Neuronal stem cell (in vitro differentiated cells): ENCODE measurements around the gene LCK.

ENCODE experiments used
- DNase-seq: peaks from one replicate; pipeline ENCODE4 v3.0.0-alpha.2; 2013; ENCODE audit warnings: low spot score
- H2AFZ ChIP-seq: one replicate; pipeline ENCODE4 v1.6.1; 2013; ENCODE audit warnings: mild to moderate bottlenecking, low read length, inconsistent platforms
- H2AK5ac ChIP-seq: 2 replicates; pipeline ENCODE4 v1.6.1; 2013; ENCODE audit warnings: low read depth, mild to moderate bottlenecking, inconsistent platforms, low read length, moderate library complexity, mixed read lengths
- H2BK120ac ChIP-seq: 2 replicates; pipeline ENCODE4 v1.6.1; 2013; ENCODE audit warnings: low read depth, mild to moderate bottlenecking, inconsistent platforms, low read length, moderate library complexity, mixed read lengths
- H2BK12ac ChIP-seq: one replicate; pipeline ENCODE4 v1.6.1; 2013; ENCODE audit warnings: low read length, inconsistent platforms
- H2BK15ac ChIP-seq: 2 replicates; pipeline ENCODE4 v1.6.1; 2013; ENCODE audit warnings: mild to moderate bottlenecking, low read length, inconsistent platforms, mixed read lengths
- H2BK5ac ChIP-seq: one replicate; pipeline ENCODE4 v1.6.1; 2013; ENCODE audit warnings: inconsistent platforms, mild to moderate bottlenecking, low read length, moderate library complexity
- H3K14ac ChIP-seq: one replicate; pipeline ENCODE4 v1.6.1; 2013; ENCODE audit warnings: low read length, inconsistent platforms
- H3K18ac ChIP-seq: 2 replicates; pipeline ENCODE4 v1.6.1; 2013; ENCODE audit warnings: low read length, inconsistent platforms
- H3K23ac ChIP-seq: 2 replicates; pipeline ENCODE4 v1.6.1; 2013; ENCODE audit warnings: low read depth, mild to moderate bottlenecking, mixed read lengths, low read length, inconsistent platforms; ENCODE audit not compliant: poor library complexity
- H3K27ac ChIP-seq: replicated peaks from 3 replicates; pipeline ENCODE4 v1.5.1; 2013; ENCODE audit warnings: low read length, inconsistent platforms
- H3K27me3 ChIP-seq, 3 experiments: 2 replicates each; pipeline ENCODE4 v1.6.1; 2013; ENCODE audit warnings: low read length in 3 of 3, mild to moderate bottlenecking in 2 of 3, inconsistent platforms in 1 of 3, low read depth in 1 of 3, mixed read lengths in 1 of 3, moderate library complexity in 1 of 3; ENCODE audit not compliant: control insufficient read depth in 3 of 3, insufficient read depth in 3 of 3
- H3K36me3 ChIP-seq, 2 donors: replicated peaks in 1 of 2; 2 replicates each; pipeline ENCODE4 v1.6.1; 2013; ENCODE audit warnings: low read length in 2 of 2; ENCODE audit not compliant: control insufficient read depth in 2 of 2, insufficient read depth in 2 of 2
- H3K4ac ChIP-seq: 2 replicates; pipeline ENCODE4 v1.6.1; 2013; ENCODE audit warnings: inconsistent platforms, mild to moderate bottlenecking, low read length, moderate library complexity
- H3K4me1 ChIP-seq, 2 donors: 1 replicate in 1 of 2; 2 replicates in 1 of 2; pipeline ENCODE4 v1.6.1; 2013; ENCODE audit warnings: low read length in 2 of 2, low read depth in 1 of 2; ENCODE audit not compliant: control insufficient read depth in 2 of 2, insufficient read depth in 1 of 2
- H3K4me2 ChIP-seq: one replicate; pipeline ENCODE4 v1.6.1; 2013; ENCODE audit warnings: mild to moderate bottlenecking, low read length, inconsistent platforms; ENCODE audit not compliant: insufficient read depth, poor library complexity, severe bottlenecking
- H3K4me3 ChIP-seq, 2 donors: 2 replicates each; pipeline ENCODE4 v1.5.1; 2013; ENCODE audit warnings: low read length in 2 of 2, mild to moderate bottlenecking in 2 of 2, inconsistent platforms in 1 of 2, moderate library complexity in 1 of 2
- H3K79me1 ChIP-seq: one replicate; pipeline ENCODE4 v1.6.1; 2013; ENCODE audit warnings: low read depth, mild to moderate bottlenecking, inconsistent platforms, low read length, moderate library complexity
- H3K9ac ChIP-seq: one replicate; pipeline ENCODE4 v1.6.1; 2013; ENCODE audit warnings: mild to moderate bottlenecking, low read depth, low read length, inconsistent platforms; ENCODE audit not compliant: poor library complexity
- H3K9me3 ChIP-seq, 2 donors: replicated peaks in 1 of 2; 2 replicates each; pipeline versions ENCODE3 to v1.6.1; 2013; ENCODE audit warnings: low read length in 2 of 2, mild to moderate bottlenecking in 2 of 2, inconsistent platforms in 1 of 2, low read depth in 1 of 2, mixed read lengths in 1 of 2, moderate library complexity in 1 of 2; ENCODE audit not compliant: control insufficient read depth in 2 of 2, insufficient read depth in 1 of 2
- H4K8ac ChIP-seq: one replicate; pipeline ENCODE4 v1.6.1; 2013; ENCODE audit warnings: low read depth, mild to moderate bottlenecking, inconsistent platforms, low read length, moderate library complexity
- H4K91ac ChIP-seq: one replicate; pipeline ENCODE4 v1.6.1; 2013; ENCODE audit warnings: low read length, low read depth, mild to moderate bottlenecking, inconsistent platforms; ENCODE audit not compliant: poor library complexity
- WGBS, 2 donors: extraction: QIAGEN DNeasy Blood & Tissue Kit; methylation state at CpG; one replicate each; pipeline ENCODE4 v1.1.7; 2013; ENCODE audit warnings: missing lambda C conversion rate in 2 of 2, mixed read lengths in 1 of 2; ENCODE audit not compliant: insufficient read length in 2 of 2, insufficient replicate concordance in 1 of 2; ENCODE audit errors: extremely low coverage in 2 of 2; 5-methylcytosine and 5-hydroxymethylcytosine counted together

LCK gene

GRCh38 chr1:32246888-32247273, 4.2 kb upstream of the LCK start, which contains the start of gene FAM167B:
TSS of gene FAM167B (plus strand) at chr1:32247222. CDS start at chr1:32247422, 200 bp downstream.
- Histone ChIP-seq H3K18ac (no peak within 1 kb of the TSS), H3K14ac (no peak within 1 kb of the TSS), H2AK5ac (peak within 1 kb of the TSS; percentile 34), H3K4me1 (peaks cover 14 to 20% of the 10 kb centered on the region in 2 donors), H3K4me2 (no peak within 1 kb of the TSS), H2BK15ac (no peak within 1 kb of the TSS), H2BK120ac (no peak within 1 kb of the TSS), H3K27me3 (no peaks in the 10 kb centered on the region), H3K9me3 (no peaks in the 10 kb centered on the region), H3K79me1 (no peaks in the 10 kb centered on the region), H3K27ac (no peak within 1 kb of the TSS), H4K91ac (no peak within 1 kb of the TSS), H3K23ac (no peak within 1 kb of the TSS), H2AFZ (peak within 1 kb of the TSS; percentile 84), H3K36me3 (no peaks in the 10 kb centered on the region), H2BK5ac (no peak within 1 kb of the TSS), H4K8ac (no peak within 1 kb of the TSS), H2BK12ac (no peak within 1 kb of the TSS), H3K4me3 (no peak within 1 kb of the TSS), H3K9ac (no peak within 1 kb of the TSS), H3K4ac (no peak within 1 kb of the TSS)
- DNase-seq = no peak
- no CpG with 5 or more reads among the region's 3 CpGs for WGBS, 2 donors

GRCh38 chr1:32247452-32247851, 3.6 kb upstream of the LCK start:
- Histone ChIP-seq H3K27ac (no peak overlapping the region), H2AK5ac (peak overlapping the region; percentile 34), H2BK120ac (no peak overlapping the region), H2AFZ (peak overlapping the region; percentile 84), H2BK15ac (no peak overlapping the region), H3K4me2 (no peak overlapping the region), H3K18ac (no peak overlapping the region), H4K8ac (no peak overlapping the region), H3K9me3 (no peaks in the 10 kb centered on the region), H3K14ac (no peak overlapping the region), H3K79me1 (no peaks in the 10 kb centered on the region), H3K27me3 (no peaks in the 10 kb centered on the region), H2BK5ac (no peak overlapping the region), H4K91ac (no peak overlapping the region), H3K9ac (no peak overlapping the region), H3K23ac (no peak overlapping the region), H3K4ac (no peak overlapping the region), H2BK12ac (no peak overlapping the region), H3K4me3 (no peak overlapping the region), H3K4me1 (peaks cover 12 to 23% of the 10 kb centered on the region in 2 donors), H3K36me3 (no peaks in the 10 kb centered on the region)
- WGBS, 2 donors = no CpG with 5 or more reads among the region's 12 CpGs
- no peak for DNase-seq

- Histone ChIP-seq H2BK120ac (no peak overlapping the region), H4K91ac (no peak overlapping the region), H3K36me3 (no peaks in the 10 kb centered on the region), H3K9ac (no peak overlapping the region), H3K4me1 (peaks cover 9 to 20% of the 10 kb centered on the region in 2 donors), H3K18ac (peak overlapping the region; percentile 53), H3K79me1 (no peaks in the 10 kb centered on the region), H3K9me3 (no peaks in the 10 kb centered on the region), H3K27me3 (no peaks in the 10 kb centered on the region), H2AK5ac (no peak overlapping the region), H4K8ac (no peak overlapping the region), H3K27ac (peak overlapping the region; percentile 41), H3K23ac (peak overlapping the region; percentile 1), H2BK5ac (no peak overlapping the region), H3K4me2 (peak overlapping the region; percentile 63), H3K14ac (no peak overlapping the region), H2BK15ac (no peak overlapping the region), H3K4me3 (no peak overlapping the region), H2AFZ (peak overlapping the region; percentile 84), H2BK12ac (no peak overlapping the region), H3K4ac (no peak overlapping the region)
- peak; percentile 68 for DNase-seq
- no CpG with 5 or more reads among the region's 31 CpGs for WGBS, 2 donors
Observed at GRCh38 chr1:32247983-32248889, 2.8 kb upstream of the LCK start.

- H3K27ac ChIP-seq = peak overlapping the region; percentile 4
- no peak for DNase-seq
- no peak overlapping the region for H2BK5ac ChIP-seq
- H2AFZ ChIP-seq = peak overlapping the region; percentile 75
- H3K27me3 ChIP-seq = no peaks in the 10 kb centered on the region
- H3K9me3 ChIP-seq = no peaks in the 10 kb centered on the region
- H3K9ac ChIP-seq = no peak overlapping the region
- peaks cover 9 to 20% of the 10 kb centered on the region in 2 donors for H3K4me1 ChIP-seq
- H3K36me3 ChIP-seq = no peaks in the 10 kb centered on the region
- WGBS, 2 donors = no CpG with 5 or more reads among the region's 9 CpGs
- H3K4me2 ChIP-seq = no peak overlapping the region
- no peak overlapping the region for H2BK15ac ChIP-seq
- H2BK12ac ChIP-seq = no peak overlapping the region
- H3K4me3 ChIP-seq = peak overlapping the region in 1 of 2 donors; percentile 9
- H3K18ac ChIP-seq = peak overlapping the region; percentile 72
- no peak overlapping the region for H2AK5ac ChIP-seq
- H3K4ac ChIP-seq = no peak overlapping the region
- H3K79me1 ChIP-seq = no peaks in the 10 kb centered on the region
- no peak overlapping the region for H4K91ac ChIP-seq
- H4K8ac ChIP-seq = no peak overlapping the region
- H3K14ac ChIP-seq = no peak overlapping the region
- H3K23ac ChIP-seq = peak overlapping the region; percentile 21
- H2BK120ac ChIP-seq = no peak overlapping the region
Observed at GRCh38 chr1:32249831-32250525, 1.1 kb upstream of the LCK start.
